Thyroid gland (tissue), 4 donors: Measurements from ENCODE around the gene DOCK1.

Source experiments
- POLR2A ChIP-seq, 2 donors: fragments of 450-650 bp; IDR thresholded peaks; one replicate each; pipeline ENCODE4 v1.6.1; 2017; ENCODE audit warnings: antibody characterized with exemption in 2 of 2, mild to moderate bottlenecking in 2 of 2, moderate library complexity in 1 of 2
- TF ChIP-seq, protein P1 (sequence below), 6 experiments: fragments of 200-600 bp in 3 of 6; fragments of 450-650 bp in 3 of 6; sonication (generic) in 3 of 6; IDR thresholded peaks; one replicate each; pipeline ENCODE4 v1.5.1; 2016 to 2019; ENCODE audit warnings: antibody characterized with exemption in 6 of 6, mild to moderate bottlenecking in 2 of 6, inconsistent platforms in 1 of 6, moderate library complexity in 1 of 6

DNA sequence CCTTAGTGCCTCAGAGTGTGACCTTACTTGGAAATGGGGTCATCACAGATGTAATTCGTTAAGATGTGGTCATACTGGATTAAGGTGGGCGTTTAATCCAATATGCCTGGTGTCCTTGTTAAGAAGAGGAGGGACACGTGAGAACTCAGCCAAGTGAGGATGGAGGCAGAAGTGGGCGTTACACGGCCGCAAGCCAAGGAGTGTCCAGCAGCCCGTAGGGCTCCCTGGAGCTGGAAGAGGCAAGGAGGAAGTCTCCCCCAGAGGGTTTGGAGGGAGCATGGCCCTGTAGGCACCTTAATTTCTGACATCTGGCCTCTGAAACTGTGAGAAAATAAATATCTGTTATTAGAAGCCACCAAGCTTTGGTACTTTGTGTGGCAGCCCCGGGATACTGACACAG is 21.3 kb downstream of the DOCK1 start:
- TF ChIP-seq, protein P1, sequence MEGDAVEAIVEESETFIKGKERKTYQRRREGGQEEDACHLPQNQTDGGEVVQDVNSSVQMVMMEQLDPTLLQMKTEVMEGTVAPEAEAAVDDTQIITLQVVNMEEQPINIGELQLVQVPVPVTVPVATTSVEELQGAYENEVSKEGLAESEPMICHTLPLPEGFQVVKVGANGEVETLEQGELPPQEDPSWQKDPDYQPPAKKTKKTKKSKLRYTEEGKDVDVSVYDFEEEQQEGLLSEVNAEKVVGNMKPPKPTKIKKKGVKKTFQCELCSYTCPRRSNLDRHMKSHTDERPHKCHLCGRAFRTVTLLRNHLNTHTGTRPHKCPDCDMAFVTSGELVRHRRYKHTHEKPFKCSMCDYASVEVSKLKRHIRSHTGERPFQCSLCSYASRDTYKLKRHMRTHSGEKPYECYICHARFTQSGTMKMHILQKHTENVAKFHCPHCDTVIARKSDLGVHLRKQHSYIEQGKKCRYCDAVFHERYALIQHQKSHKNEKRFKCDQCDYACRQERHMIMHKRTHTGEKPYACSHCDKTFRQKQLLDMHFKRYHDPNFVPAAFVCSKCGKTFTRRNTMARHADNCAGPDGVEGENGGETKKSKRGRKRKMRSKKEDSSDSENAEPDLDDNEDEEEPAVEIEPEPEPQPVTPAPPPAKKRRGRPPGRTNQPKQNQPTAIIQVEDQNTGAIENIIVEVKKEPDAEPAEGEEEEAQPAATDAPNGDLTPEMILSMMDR (IDR thresholded peaks at IDR 0.05) = no peak
- no peak for TF ChIP-seq POLR2A (IDR thresholded peaks at IDR 0.05)
